Stimulated activated CD4-positive, alpha-beta T cell treated with anti-CD3 and anti-CD28 coated beads, Interleukin-1b, Interleukin-23, amount 100 ng/mL, for 4 hours (primary cell): Measurements from ENCODE around the gene NUTM2G.
"Not testable (repeated sequence)": the region's sequence is repeated elsewhere in the genome, so short reads cannot be mapped to it uniquely, and the experiment has no call there.

Experiments
- DNase-seq, 2 donors: peaks; one replicate each; pipeline ENCODE4 v3.0.0-alpha.2; 2020; ENCODE audit warnings: low read depth in 2 of 2

The NUTM2G gene

DNA sequence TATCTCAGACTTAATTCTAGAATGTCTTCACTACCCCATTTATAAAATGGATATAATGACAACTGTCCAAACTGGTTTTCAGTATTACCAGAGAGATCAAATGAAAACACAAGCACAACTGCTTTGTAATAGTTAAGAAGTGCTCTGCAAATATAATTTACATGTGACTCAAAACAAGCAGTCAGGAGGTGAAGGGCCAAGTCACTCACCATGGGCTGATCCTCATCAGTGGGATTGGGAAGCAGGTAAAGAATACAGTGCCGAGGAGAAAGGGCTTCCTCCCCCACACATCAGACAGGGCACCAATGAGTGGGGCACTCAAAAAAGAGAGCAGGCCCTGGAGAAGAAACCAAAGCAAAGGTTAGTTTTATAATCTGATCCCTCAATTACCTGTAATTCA lies 20.7 kb downstream of the NUTM2G start:
- not testable (repeated sequence) for DNase-seq

DNA sequence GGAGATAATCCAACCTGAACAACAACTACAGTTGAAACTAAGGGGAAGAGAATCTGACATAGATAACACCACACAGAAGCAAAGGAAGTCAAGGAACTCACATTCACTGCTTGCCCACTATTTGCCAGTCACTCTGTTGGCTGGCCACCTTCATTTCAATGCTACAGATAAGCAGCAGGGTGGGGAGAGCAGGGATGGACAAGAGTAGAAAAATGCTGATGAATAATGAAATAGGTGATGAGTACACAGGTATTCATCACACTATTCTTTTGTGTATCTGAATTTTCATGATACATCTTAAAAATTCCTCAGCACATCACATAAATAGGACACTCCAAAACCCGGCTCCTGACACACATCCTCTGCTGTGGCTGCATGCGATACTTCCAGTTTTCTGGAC lies 21.9 kb downstream of the NUTM2G start:
- not testable (repeated sequence) for DNase-seq

DNA sequence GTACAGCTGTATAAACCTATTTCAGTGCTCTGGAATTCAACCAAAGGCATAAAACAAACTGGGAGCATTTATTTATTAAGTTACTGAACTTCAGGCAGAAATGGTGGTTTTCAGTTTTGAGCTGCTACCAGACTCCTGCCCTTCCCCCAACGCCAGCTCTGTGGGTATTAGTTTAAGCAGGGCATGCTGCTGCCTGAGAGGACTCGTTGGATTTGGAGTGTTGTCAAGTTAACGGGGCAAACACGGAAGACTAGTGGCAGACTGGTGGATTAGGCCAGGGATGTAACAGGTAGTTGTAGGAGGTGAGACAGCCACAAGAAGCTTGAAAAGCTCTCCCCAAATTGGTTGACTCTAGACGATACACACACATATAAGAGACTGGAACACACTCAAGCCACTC lies 38.9 kb downstream of the NUTM2G start:
- not testable (repeated sequence) for DNase-seq

DNA sequence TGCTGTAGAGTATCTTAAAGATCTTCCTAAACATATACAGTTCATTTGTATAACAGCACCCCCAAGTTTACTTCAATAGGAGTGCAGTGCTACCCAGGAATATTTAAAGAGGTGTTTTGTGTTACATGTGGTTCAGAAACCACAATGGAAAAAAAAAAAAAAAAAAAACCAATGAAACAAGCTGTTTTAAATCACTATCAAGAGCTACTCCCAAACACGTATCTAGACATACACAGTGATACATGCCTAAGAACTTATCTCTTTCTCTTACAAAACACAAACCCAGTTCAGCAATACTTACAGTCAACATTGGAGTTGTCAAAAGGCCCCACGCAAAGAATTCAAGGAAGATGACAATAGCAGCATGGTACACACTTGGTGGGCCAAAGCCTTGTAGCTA lies 43.9 kb downstream of the NUTM2G start:
- DNase-seq, result not testable (repeated sequence)

DNA sequence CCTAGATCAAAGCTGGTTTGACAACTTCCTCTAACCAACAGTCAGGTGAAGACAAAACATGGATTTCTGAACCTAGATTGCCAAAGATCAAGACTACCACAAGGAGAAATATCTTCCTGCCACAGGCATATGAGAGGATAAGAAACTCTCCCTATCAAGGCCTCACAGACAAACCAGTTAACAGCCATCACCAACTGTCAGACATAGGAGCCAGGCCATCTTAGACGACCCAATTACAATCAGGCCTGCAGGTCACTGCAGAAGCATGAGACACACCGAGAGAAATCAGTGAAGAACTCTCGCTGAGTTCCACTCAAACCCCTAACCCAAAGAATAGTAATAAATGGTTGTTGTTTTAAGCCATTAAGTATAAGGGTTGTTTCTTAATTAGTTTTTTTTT lies 45.4 kb downstream of the NUTM2G start:
- DNase-seq, result not testable (repeated sequence)

DNA sequence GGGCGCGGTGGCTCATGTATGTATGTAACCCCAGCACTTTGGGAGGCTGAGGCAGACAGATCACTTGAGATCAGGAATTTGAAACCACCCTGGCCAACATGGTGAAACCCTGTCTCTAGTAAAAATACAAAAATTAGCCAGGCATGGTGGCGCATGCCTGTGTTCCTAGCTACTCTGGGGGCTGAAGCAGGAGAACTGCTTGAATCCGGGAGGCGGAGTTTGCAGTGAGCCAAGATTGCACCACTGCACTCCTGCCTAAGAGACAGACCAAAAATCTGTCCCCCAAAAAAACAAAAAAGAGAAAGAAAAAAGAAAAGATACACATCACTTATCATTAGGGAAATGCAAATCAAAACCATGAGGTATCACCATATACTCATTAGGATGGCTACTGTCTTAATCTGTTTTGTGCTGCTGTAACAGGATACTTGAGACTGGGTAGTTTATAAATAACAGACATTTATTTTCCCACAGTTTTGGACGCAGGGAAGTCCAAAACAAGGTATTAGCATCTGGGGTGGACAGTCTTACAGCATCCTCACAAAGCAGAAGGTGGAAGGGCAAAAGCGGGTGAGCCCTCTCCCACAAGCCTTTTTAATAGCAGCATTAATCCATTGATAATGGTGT lies 55.0 kb downstream of the NUTM2G start:
- not testable (repeated sequence) for DNase-seq

DNA sequence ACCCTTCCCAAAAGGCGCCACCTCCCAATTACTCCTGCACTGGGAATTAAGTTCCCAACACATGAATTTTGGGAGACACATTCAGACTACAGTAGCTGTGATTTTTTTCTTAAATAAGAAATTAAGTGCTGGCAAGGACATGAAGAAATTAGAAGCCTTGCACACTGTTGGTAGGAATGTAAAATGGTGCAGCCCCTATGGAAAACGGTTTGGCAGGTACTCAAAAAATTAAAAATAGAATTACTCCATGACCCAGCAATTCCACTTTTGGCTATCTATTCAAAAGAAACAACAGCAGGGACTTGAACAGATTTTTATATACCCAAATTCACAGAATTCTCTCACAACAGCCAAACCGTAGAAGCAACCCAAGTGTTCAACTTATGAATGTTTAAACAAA lies 55.5 kb downstream of the NUTM2G start:
- not testable (repeated sequence) for DNase-seq

DNA sequence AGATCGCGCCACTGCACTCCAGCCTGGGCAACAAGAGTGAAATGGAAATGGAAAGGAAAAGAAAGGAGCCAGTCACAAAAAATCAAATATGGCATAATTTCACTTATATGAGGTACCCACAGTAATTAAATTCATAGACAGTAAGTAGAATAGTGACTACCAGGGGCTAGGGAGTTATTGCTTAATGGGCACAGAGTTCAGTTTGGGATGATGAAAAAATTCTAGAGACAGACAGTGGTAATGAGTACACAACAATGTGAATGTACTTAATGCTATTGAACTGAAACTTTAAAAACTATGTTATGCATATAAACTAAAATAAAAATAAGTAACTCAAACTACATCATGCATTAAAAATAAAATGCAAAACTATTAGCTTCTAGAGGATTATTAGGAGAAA lies 56.2 kb downstream of the NUTM2G start:
- DNase-seq, result not testable (repeated sequence)
